Measurements from ENCODE around the gene ZNF813. TPM values are rescaled to one million over a fixed set of nuclear protein-coding genes. Genes with fewer than 3 reads are reported as not detected.
A peak's percentile ranks its signal among the peaks of the same experiment; 100 is the strongest.
"Not testable (repeated sequence)": the region's sequence is repeated elsewhere in the genome, so short reads cannot be mapped to it uniquely, and the experiment has no call there.

The ZNF813 gene
- total RNA-seq, 1 experiment from 2014 or later = 9.6 TPM

DNA sequence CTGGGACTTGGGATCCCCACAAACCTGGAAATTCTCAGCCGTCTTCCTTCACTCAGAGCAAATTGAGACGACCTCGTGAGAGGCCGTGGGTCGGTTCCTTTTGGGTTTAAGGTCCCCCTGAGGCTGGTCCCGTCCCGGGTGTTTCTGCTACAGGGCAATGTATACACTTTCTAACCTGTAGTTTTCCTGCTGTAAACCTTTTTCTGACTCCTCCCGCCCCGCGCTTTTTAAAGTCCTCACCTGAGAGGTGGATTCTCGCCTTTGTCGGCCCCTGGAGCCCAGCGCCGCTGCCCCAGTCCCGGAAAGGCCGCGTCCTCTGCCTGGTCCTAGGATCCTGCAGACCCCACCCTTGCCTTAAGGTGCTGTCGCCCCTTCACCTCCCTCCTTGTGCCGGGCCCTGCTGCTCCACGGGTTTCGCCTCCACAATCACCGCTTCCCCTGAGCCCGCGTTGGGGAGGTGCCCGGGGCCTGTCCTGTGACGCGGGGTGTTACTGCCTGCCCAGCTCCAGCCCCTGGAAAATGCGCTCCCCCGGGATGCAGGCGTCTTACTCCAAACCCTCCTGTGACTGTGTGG is 35.4 kb upstream of the ZNF813 start:
- H3K36me3 ChIP-seq (ENCODE audit: control insufficient read depth, insufficient read depth, low read length) = no peaks in the 10 kb centered on the region
- TF ChIP-seq TCF7L2 (IDR thresholded peaks at IDR 0.05; ENCODE audit: low read depth, low read length) (no peak), SIN3A (IDR thresholded peaks at IDR 0.05; ENCODE audit: borderline replicate concordance, insufficient read depth, low read depth, low read length) (no peak; the same call in 1 of the 2 replicates)
- peak overlapping the region; percentile 70 to 82 for H3K4me3 ChIP-seq (ENCODE audit: low read depth in 2 of 2, low read length in 2 of 2)
- peak overlapping the region; percentile 94 for H3K27ac ChIP-seq (ENCODE audit: low read length)
- DNase-seq (ENCODE audit: low read depth, low spot score) = no peak
- no peaks in the 10 kb centered on the region for H3K4me1 ChIP-seq (ENCODE audit: control insufficient read depth, insufficient read depth, low read length)
- intact Hi-C loops (cut with micrococcal nuclease; ENCODE audit: unreplicated experiment) = no loop called here
- in situ Hi-C loops (cut with HindIII; ENCODE audit: low pct_unique_long_range_greater_than_20kb, low sequenced_read_pairs) = no loop called here
- peak; percentile 55 for ATAC-seq
- ChIA-PET POLR2A (no interaction called here), CTCF (no interaction called here)
- H3K27me3 ChIP-seq (ENCODE audit: control insufficient read depth, insufficient read depth, low read length) = no peaks in the 10 kb centered on the region
- no TSS peak for BruUV-seq (replicated peaks)
- H3K9me3 ChIP-seq (ENCODE audit: control insufficient read depth, insufficient read depth, low read depth, low read length) = peaks cover 17% of the 10 kb centered on the region; the same call in 1 of the 2 replicates

DNA sequence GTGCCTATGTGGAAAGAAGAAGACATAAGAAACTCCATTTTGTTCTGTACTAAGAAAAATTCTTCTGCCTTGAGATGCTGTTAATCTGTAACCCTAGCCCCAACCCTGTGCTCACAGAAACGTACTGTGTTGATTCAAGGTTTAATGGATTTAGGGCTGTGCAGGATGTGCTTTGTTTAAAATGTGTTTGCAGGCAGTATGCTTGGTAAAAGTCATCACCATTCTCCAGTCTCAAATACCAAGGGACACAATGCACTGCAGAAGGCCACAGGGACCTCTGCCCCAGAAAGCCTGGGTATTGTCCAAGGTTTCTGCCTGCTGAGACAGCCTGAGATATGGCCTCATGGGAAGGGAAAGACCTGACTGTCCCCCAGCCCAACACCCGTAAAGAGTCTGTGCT is 23.7 kb upstream of the ZNF813 start:
- CTCF ChIA-PET; H3K36me3 ChIP-seq (ENCODE audit: control insufficient read depth, insufficient read depth, low read length); H3K27ac ChIP-seq (ENCODE audit: low read length); ATAC-seq; POLR2A ChIA-PET; H3K27me3 ChIP-seq (ENCODE audit: control insufficient read depth, insufficient read depth, low read length); H3K4me3 ChIP-seq (ENCODE audit: low read depth in 2 of 2, low read length in 2 of 2); in situ Hi-C loops (cut with HindIII; ENCODE audit: low pct_unique_long_range_greater_than_20kb, low sequenced_read_pairs); H3K4me1 ChIP-seq (ENCODE audit: control insufficient read depth, insufficient read depth, low read length); DNase-seq (ENCODE audit: low read depth, low spot score); intact Hi-C loops (cut with micrococcal nuclease; ENCODE audit: unreplicated experiment); BruUV-seq (replicated peaks): not testable (repeated sequence)
- peaks cover 33% of the 10 kb centered on the region; the same call in 1 of the 2 replicates for H3K9me3 ChIP-seq (ENCODE audit: control insufficient read depth, insufficient read depth, low read depth, low read length)

DNA sequence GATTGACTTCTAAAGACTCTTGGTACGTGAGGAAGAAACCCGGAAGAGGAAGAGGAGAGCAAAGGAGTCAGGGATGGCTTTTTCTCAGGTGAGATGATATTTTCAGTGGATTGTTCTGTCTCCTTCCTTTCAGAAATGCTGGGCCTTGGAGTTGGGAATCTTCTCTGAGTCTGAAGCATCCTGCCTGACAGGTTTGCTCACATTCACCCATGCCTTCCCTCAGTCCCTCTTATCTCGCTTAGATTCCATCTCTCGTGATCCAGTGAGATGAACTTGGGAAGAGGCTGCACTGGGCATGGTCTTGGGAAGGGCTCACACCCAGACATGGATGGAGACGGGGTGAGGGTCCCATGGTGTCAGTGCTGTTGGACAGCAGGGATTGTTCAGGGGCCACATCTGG is 20.3 kb upstream of the ZNF813 start:
- H3K4me1 ChIP-seq (ENCODE audit: control insufficient read depth, insufficient read depth, low read length); CTCF ChIA-PET; H3K27ac ChIP-seq (ENCODE audit: low read length); ATAC-seq; POLR2A ChIA-PET; intact Hi-C loops (cut with micrococcal nuclease; ENCODE audit: unreplicated experiment); H3K27me3 ChIP-seq (ENCODE audit: control insufficient read depth, insufficient read depth, low read length); in situ Hi-C loops (cut with HindIII; ENCODE audit: low pct_unique_long_range_greater_than_20kb, low sequenced_read_pairs); DNase-seq (ENCODE audit: low read depth, low spot score); BruUV-seq (replicated peaks); H3K36me3 ChIP-seq (ENCODE audit: control insufficient read depth, insufficient read depth, low read length); H3K4me3 ChIP-seq (ENCODE audit: low read depth in 2 of 2, low read length in 2 of 2): not testable (repeated sequence)
- H3K9me3 ChIP-seq (ENCODE audit: control insufficient read depth, insufficient read depth, low read depth, low read length) = peaks cover 26% of the 10 kb centered on the region; the same call in 1 of the 2 replicates

DNA sequence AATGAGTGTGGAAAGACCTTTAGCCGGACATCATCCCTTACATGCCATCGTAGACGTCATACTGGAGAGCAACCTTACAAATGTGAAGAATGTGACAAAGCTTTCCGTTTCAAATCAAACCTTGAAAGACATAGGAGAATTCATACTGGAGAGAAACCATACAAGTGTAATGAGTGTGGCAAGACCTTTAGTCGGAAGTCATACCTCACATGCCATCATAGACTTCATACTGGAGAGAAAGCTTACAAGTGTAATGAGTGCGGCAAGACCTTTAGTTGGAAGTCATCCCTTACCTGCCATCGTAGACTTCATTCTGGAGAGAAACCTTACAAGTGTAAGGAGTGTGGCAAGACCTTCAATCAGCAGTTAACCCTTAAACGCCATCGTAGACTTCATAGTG is 11.7 kb upstream of the ZNF813 start:
- Histone ChIP-seq H3K4me1 (ENCODE audit: control insufficient read depth, insufficient read depth, low read length) (no peaks in the 10 kb centered on the region), H3K27me3 (ENCODE audit: control insufficient read depth, insufficient read depth, low read length) (no peaks in the 10 kb centered on the region), H3K4me3 (ENCODE audit: low read depth in 2 of 2, low read length in 2 of 2) (no peak overlapping the region), H3K9me3 (ENCODE audit: control insufficient read depth, insufficient read depth, low read depth, low read length) (peaks cover 61% of the 10 kb centered on the region), H3K36me3 (ENCODE audit: control insufficient read depth, insufficient read depth, low read length) (peaks cover 5% of the 10 kb centered on the region; the same call in 1 of the 2 replicates), H3K27ac (ENCODE audit: low read length) (no peak overlapping the region)
- DNase-seq (ENCODE audit: low read depth, low spot score) = no peak
- ChIA-PET POLR2A (no interaction called here), CTCF (no interaction called here)
- intact Hi-C loops (cut with micrococcal nuclease; ENCODE audit: unreplicated experiment) (no loop called here), in situ Hi-C loops (cut with HindIII; ENCODE audit: low pct_unique_long_range_greater_than_20kb, low sequenced_read_pairs) (no loop called here)
- TF ChIP-seq, protein P1, sequence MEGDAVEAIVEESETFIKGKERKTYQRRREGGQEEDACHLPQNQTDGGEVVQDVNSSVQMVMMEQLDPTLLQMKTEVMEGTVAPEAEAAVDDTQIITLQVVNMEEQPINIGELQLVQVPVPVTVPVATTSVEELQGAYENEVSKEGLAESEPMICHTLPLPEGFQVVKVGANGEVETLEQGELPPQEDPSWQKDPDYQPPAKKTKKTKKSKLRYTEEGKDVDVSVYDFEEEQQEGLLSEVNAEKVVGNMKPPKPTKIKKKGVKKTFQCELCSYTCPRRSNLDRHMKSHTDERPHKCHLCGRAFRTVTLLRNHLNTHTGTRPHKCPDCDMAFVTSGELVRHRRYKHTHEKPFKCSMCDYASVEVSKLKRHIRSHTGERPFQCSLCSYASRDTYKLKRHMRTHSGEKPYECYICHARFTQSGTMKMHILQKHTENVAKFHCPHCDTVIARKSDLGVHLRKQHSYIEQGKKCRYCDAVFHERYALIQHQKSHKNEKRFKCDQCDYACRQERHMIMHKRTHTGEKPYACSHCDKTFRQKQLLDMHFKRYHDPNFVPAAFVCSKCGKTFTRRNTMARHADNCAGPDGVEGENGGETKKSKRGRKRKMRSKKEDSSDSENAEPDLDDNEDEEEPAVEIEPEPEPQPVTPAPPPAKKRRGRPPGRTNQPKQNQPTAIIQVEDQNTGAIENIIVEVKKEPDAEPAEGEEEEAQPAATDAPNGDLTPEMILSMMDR (IDR thresholded peaks at IDR 0.05) = no peak
- TF ChIP-seq SIN3A (IDR thresholded peaks at IDR 0.05; ENCODE audit: borderline replicate concordance, insufficient read depth, low read depth, low read length) (no peak), TCF7L2 (IDR thresholded peaks at IDR 0.05; ENCODE audit: low read depth, low read length) (no peak), POLR2AphosphoS5 (IDR thresholded peaks at IDR 0.05; ENCODE audit: low read depth, low read length) (no peak)
- TF ChIP-seq, protein P2, sequence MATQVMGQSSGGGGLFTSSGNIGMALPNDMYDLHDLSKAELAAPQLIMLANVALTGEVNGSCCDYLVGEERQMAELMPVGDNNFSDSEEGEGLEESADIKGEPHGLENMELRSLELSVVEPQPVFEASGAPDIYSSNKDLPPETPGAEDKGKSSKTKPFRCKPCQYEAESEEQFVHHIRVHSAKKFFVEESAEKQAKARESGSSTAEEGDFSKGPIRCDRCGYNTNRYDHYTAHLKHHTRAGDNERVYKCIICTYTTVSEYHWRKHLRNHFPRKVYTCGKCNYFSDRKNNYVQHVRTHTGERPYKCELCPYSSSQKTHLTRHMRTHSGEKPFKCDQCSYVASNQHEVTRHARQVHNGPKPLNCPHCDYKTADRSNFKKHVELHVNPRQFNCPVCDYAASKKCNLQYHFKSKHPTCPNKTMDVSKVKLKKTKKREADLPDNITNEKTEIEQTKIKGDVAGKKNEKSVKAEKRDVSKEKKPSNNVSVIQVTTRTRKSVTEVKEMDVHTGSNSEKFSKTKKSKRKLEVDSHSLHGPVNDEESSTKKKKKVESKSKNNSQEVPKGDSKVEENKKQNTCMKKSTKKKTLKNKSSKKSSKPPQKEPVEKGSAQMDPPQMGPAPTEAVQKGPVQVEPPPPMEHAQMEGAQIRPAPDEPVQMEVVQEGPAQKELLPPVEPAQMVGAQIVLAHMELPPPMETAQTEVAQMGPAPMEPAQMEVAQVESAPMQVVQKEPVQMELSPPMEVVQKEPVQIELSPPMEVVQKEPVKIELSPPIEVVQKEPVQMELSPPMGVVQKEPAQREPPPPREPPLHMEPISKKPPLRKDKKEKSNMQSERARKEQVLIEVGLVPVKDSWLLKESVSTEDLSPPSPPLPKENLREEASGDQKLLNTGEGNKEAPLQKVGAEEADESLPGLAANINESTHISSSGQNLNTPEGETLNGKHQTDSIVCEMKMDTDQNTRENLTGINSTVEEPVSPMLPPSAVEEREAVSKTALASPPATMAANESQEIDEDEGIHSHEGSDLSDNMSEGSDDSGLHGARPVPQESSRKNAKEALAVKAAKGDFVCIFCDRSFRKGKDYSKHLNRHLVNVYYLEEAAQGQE (IDR thresholded peaks at IDR 0.05; ENCODE audit: insufficient read depth in 1 of 2, low read depth in 2 of 2, low read length in 1 of 2) = no peak
- BruUV-seq (replicated peaks) = no TSS peak
- no peak for ATAC-seq

DNA sequence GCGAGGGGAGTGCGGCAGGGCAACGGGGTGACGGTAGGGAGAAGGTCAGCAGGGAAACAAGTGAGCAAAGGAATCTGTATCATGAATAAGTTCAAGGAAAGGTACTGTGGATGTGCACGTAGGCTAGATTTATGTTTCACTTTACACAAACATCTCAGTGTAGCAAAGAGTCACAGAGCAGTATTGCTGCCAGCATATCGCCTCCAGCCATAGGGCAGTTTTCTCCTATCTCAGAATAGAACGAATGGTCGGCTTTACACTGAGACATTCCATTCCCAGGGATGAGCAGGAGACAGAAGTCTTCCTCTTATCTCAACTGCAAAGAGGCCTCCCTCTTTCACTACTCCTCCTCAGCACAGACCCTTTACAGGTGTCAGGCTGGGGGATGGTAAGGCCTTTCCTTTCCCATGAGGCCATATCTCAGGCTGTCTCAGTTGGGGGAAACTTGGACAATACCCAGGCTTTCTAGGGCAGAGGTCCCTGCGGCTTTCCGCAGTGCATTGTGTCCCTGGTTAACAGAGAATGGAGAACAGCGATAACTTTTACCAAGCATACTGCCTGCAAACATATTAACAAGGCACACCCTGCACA is 7.3 kb upstream of the ZNF813 start:
- H3K9me3 ChIP-seq (ENCODE audit: control insufficient read depth, insufficient read depth, low read depth, low read length) = peaks cover 39% of the 10 kb centered on the region
- in situ Hi-C loops (cut with HindIII; ENCODE audit: low pct_unique_long_range_greater_than_20kb, low sequenced_read_pairs); H3K27ac ChIP-seq (ENCODE audit: low read length); POLR2A ChIA-PET; H3K36me3 ChIP-seq (ENCODE audit: control insufficient read depth, insufficient read depth, low read length); DNase-seq (ENCODE audit: low read depth, low spot score); intact Hi-C loops (cut with micrococcal nuclease; ENCODE audit: unreplicated experiment); H3K4me3 ChIP-seq (ENCODE audit: low read depth in 2 of 2, low read length in 2 of 2); ATAC-seq; BruUV-seq (replicated peaks); H3K27me3 ChIP-seq (ENCODE audit: control insufficient read depth, insufficient read depth, low read length); CTCF ChIA-PET; H3K4me1 ChIP-seq (ENCODE audit: control insufficient read depth, insufficient read depth, low read length): not testable (repeated sequence)

Measured in Panc1 (cell line).